Heart right ventricle (tissue), 16 donors: Measurements from ENCODE around the gene FABP7. TPM values are rescaled to one million over a fixed set of nuclear protein-coding genes. Genes with fewer than 3 reads are reported as not detected.
"Not testable (repeated sequence)": the region's sequence is repeated elsewhere in the genome, so short reads cannot be mapped to it uniquely, and the experiment has no call there.

Experiments used
- ATAC-seq, 8 donors: fragments of 200-7000 bp; cut with Tn5 transposase; one replicate each; pipeline ENCODE4 v1.9.1; 2020; ENCODE audit warnings: mild to moderate bottlenecking in 8 of 8, moderate library complexity in 8 of 8, moderate number of reproducible peaks in 1 of 8
- DNase-seq, 2 donors: peaks; one replicate each; pipeline ENCODE4 v3.0.0-alpha.2; 2020
- H3K27ac ChIP-seq, 10 donors: fragments of 200-600 bp; sonication (generic) in 2 of 10; one replicate each; pipeline versions ENCODE4 v1.5.0 to v1.8.0; 2020 to 2022; ENCODE audit warnings: mild to moderate bottlenecking in 3 of 10
- H3K27me3 ChIP-seq, 7 donors: fragments of 200-600 bp; one replicate each; pipeline ENCODE4 v1.8.0; 2021 to 2022; ENCODE audit warnings: mild to moderate bottlenecking in 2 of 7
- H3K36me3 ChIP-seq, 9 donors: fragments of 200-600 bp; sonication (generic) in 1 of 9; one replicate each; pipeline versions ENCODE4 v1.5.0 to v1.8.0; 2020 to 2022; ENCODE audit warnings: mild to moderate bottlenecking in 2 of 9
- H3K4me1 ChIP-seq, 9 donors: fragments of 200-600 bp; sonication (generic) in 1 of 9; one replicate each; pipeline versions ENCODE4 v1.5.0 to v1.8.0; 2020 to 2022; ENCODE audit warnings: mild to moderate bottlenecking in 4 of 9
- H3K4me3 ChIP-seq, 10 donors: fragments of 200-600 bp; sonication (generic) in 2 of 10; one replicate each; pipeline versions ENCODE4 v1.5.0 to v1.8.0; 2020 to 2022; ENCODE audit warnings: mild to moderate bottlenecking in 7 of 10, moderate library complexity in 2 of 10
- H3K9me3 ChIP-seq, 11 donors: fragments of 200-600 bp in 10 of 11; sonication (generic) in 2 of 11; one replicate each; pipeline versions ENCODE4 v1.5.0 to v1.8.0; 2013 to 2022; ENCODE audit warnings: mild to moderate bottlenecking in 2 of 11, control low read depth in 1 of 11, moderate library complexity in 1 of 11
- CTCF ChIP-seq, 9 donors: fragments of 200-600 bp; sonication (generic) in 2 of 9; IDR thresholded peaks; one replicate each; pipeline versions ENCODE4 v1.5.0 to v1.8.0; 2021 to 2022; ENCODE audit warnings: antibody characterized with exemption in 9 of 9, mild to moderate bottlenecking in 5 of 9, moderate library complexity in 1 of 9
- WGBS, 2 donors: extraction: QIAGEN DNeasy Blood & Tissue Kit; methylation state at CpG; one replicate each; pipeline ENCODE4 v1.1.7; 2013; ENCODE audit warnings: inconsistent platforms in 1 of 2; 5-methylcytosine and 5-hydroxymethylcytosine counted together
- intact Hi-C, 10 donors: fragments of 100-400 bp; cut with DNase I; formaldehyde crosslinking; loops; one replicate each; pipeline versions ENCODE4 v1.11.1 to v1.14.2; 2022
- polyA plus RNA-seq, 2 donors: library from polyadenylated mRNA; stranded (reverse); fragments of 200-250 nt; gene quantifications; one replicate each; pipeline ENCODE4 v1.2.3, GENCODE V29; 2013
- total RNA-seq, 10 donors: library from RNA; stranded (reverse); fragmentation: NEBNext Ultra II Directional in 3 of 10; extraction: Animal tissue kit (Norgen Biotek cat#: 25700) in 3 of 10; gene quantifications; one replicate each; pipeline versions ENCODE4 v1.2.1 to v1.2.4, GENCODE V29; 2021 to 2023
- donor health status: Arrhythmogenic right ventricular cardiomyopathy.
- donor health status: ischemic (EF 13 %, LVEDD 7.1; RV severe dilation, severe dysfunction).
- donor health status: healthy with polysubstance abuse.
- donor health status: DM: no; HTN: yes; CAD: no.
- donor health status: DM: no; HTN: no; CAD: no.
- donor health status: ischemic (EF 25% LVEDD 6.9; RV normal size, moderate dysfunction).
- donor health status: ischemic (EF 25% LVEDD 5.7; RV mildly dilated, moderate dysfunction).
- donor health status: healthy.
- donor health status: DM: yes; HTN: yes; CAD: no.
- donor health status: Ischemic cardiomyopathy.
- donor health status: ischemic (EF 35%, LVEDD 5.7; RV mildly dilated, moderate dysfunction).
- donor health status: nonischemic (EF 11% LVEDD 7.7; RV severe dilation, severe dysfunction).
- donor health status: DM: yes; HTN: yes; CAD: no.
- donor health status: PGD.
- donor health status: ischemic (EF 29% LVEDD 5.4; RV normal size, mild dysfunction).
- donor health status: nonischemic (EF 23%, LVEDD 6.1; RV moderate dilation, normal function).

The FABP7 gene
- total and polyA plus RNA-seq, 12 donors: 0.16 TPM; not detected in 11

GRCh38 chr6:122747573-122747972 is 31.9 kb upstream of the FABP7 start:
- intact Hi-C loops: loop anchor here in 2 of 10 donors (5.0 kb wide), 1 partner anchor 90 kb away; no protein-coding TSS in a partner anchor
- DNase-seq: no peak
- Histone ChIP-seq H3K4me3 (no peak overlapping the region), H3K9me3 (no peaks in the 10 kb centered on the region), H3K4me1 (peaks cover 0 to 7% (median 0%) of the 10 kb centered on the region in 9 donors), H3K36me3 (no peaks in the 10 kb centered on the region), H3K27me3 (peaks cover 0 to 10% (median 4%) of the 10 kb centered on the region in 7 donors), H3K27ac (no peak overlapping the region)
- WGBS, 2 donors: 86 to 90% methylated on average over 10 of the region's 10 CpGs
- no peak for TF ChIP-seq CTCF (IDR thresholded peaks at IDR 0.05)
- no peak for ATAC-seq

GRCh38 chr6:122748945-122749344 is 30.6 kb upstream of the FABP7 start:
- H3K36me3 ChIP-seq, H3K27ac ChIP-seq, H3K9me3 ChIP-seq, H3K27me3 ChIP-seq, H3K4me3 ChIP-seq, DNase-seq, ATAC-seq: not testable (repeated sequence)
- intact Hi-C loops: loop anchor here in 2 of 10 donors (5.0 kb wide), 1 partner anchor 88 kb away; no protein-coding TSS in a partner anchor
- H3K4me1 ChIP-seq: peaks cover 0 to 15% (median 0%) of the 10 kb centered on the region in 9 donors
- WGBS, 2 donors: 66 to 75% methylated on average over 5 of the region's 5 CpGs

- intact Hi-C loops: loop anchor here in 2 of 10 donors (5.0 kb wide), 1 partner anchor 88 kb away; no protein-coding TSS in a partner anchor
These were observed 30.0 kb upstream of the FABP7 start for GRCh38 chr6:122749451-122750050.

GRCh38 chr6:122751326-122751725 is 28.2 kb upstream of the FABP7 start:
- Histone ChIP-seq H3K36me3 (no peaks in the 10 kb centered on the region), H3K4me1 (peaks cover 0 to 20% (median 0%) of the 10 kb centered on the region in 9 donors), H3K27me3 (peaks cover 0 to 4% (median 0%) of the 10 kb centered on the region in 7 donors), H3K27ac (no peak overlapping the region), H3K4me3 (no peak overlapping the region), H3K9me3 (no peaks in the 10 kb centered on the region)
- DNase-seq (no peak), ATAC-seq (no peak)
- 64% methylated on average over 3 of the region's 3 CpGs for WGBS, 2 donors
- TF ChIP-seq CTCF (IDR thresholded peaks at IDR 0.05): no peak
- intact Hi-C loops: no loop called here

More at GRCh38 chr6:122749451-122750050, 30.0 kb upstream of the FABP7 start:
- TF ChIP-seq CTCF (IDR thresholded peaks at IDR 0.05): no peak
- no peak for ATAC-seq
- no peaks in the 10 kb centered on the region for H3K36me3 ChIP-seq
- H3K27ac ChIP-seq: no peak overlapping the region
- no peak overlapping the region for H3K4me3 ChIP-seq
- H3K4me1 ChIP-seq: peaks cover 0 to 20% (median 0%) of the 10 kb centered on the region in 9 donors
- no peak for DNase-seq
- 85 to 90% methylated on average over 4 of the region's 4 CpGs for WGBS, 2 donors
- H3K9me3 ChIP-seq: no peaks in the 10 kb centered on the region
- peaks cover 0 to 4% (median 0%) of the 10 kb centered on the region in 7 donors for H3K27me3 ChIP-seq

- TF ChIP-seq CTCF (IDR thresholded peaks at IDR 0.05): no peak
- Histone ChIP-seq H3K4me1 (peaks cover 0 to 20% (median 0%) of the 10 kb centered on the region in 9 donors), H3K36me3 (no peaks in the 10 kb centered on the region), H3K27ac (no peak overlapping the region), H3K9me3 (no peaks in the 10 kb centered on the region), H3K27me3 (no peaks in the 10 kb centered on the region), H3K4me3 (no peak overlapping the region)
- DNase-seq: no peak
- WGBS, 2 donors: 51 to 64% methylated on average over 1 of the region's 1 CpG
- ATAC-seq: no peak
- intact Hi-C loops: no loop called here
These were observed 27.1 kb upstream of the FABP7 start for GRCh38 chr6:122752459-122752858.
